NCI-H748 (cell line): ENCODE measurements around the gene LHX5.
A peak's percentile ranks its signal among the peaks of the same experiment; 100 is the strongest.

ENCODE experiments used
- DNase-seq: peaks from one replicate; lab custom pipeline; 2025; ENCODE audit not compliant: unreplicated experiment; lab: John Stamatoyannopoulos, UW

The LHX5 gene

DNA sequence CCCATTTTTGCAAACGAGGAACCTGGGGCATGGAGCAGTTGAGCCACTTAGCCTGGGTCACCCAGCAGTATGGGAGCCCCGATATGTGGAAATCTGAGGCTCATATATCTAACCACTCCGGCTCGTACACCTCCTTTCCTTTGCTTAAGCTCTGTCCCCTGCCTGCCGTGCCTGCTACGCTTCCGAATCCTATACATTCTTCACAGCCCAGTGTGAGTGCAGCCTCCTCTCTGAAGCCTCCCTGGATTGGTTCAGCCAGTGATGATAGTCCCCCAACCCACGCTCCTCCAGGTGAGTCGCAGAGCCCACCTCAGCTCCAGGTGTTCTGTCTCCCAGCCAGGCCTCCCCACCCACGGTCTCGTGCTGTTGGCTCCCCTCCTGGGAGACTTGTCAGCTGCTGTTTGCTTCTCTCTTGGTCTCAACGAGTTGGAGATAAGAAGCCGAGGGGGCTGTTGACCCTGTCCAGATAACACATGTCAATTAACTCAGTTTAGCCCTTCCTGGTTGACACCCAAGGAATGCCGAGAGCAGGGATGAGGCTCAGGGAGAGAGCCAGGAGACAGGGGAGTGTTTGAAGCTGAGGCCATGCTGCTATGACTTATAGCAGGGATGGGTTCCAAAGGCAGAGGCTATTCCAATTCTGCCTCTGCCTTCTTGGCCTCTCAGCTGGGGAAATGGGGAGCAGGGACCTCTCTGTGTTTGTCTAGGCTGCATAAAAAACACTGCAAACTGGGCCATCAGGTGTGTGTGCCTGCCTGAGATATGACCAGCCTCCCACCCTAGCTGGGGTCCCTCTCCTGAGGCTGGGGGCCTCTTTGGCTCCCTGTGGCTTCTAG lies 30.5 kb downstream of the LHX5 start:
- no peak for DNase-seq

DNA sequence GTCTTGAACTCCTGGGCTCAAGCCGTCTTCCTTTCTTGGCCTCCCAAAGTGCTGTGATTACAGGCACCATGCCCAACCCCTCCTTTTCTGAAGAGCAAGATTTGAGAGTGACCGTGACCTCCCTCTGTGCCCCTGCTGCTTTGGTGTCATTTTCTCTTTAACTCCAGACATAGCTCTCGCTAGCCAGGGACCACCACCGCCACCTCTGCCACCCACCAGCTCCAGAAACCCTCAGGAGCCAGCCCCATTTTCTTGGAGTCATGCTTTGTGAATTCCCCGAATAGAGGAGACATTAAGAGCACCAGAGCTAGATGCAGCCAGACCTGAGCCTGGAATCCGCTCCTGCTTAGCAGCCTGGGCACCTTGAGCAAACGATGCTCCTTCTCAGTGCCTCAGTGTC lies 31.3 kb downstream of the LHX5 start:
- DNase-seq = no peak

DNA sequence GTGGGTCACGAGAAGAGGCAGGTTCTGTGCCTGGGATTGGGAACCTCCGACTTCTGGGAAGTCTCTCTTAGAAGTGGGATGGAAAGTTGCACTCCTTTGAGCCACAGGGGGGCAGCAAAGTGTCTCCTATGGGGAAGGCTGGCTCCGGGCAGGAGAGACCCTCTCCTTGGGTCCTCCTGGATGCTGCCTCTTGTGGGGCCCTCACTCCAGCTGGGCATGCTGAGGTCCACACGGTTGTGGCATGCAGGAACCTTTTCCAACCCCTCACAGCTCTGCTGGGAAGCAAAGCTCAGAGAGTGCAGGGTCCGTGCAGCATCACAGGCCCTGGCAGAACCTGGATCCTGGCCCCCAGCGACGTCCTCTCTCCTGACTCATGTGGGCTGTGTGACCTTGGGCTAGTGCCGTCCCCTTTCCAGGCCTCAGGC lies 32.1 kb downstream of the LHX5 start:
- peak; percentile 68 for DNase-seq

GRCh38 chr12:113439301-113439597 lies 32.4 kb downstream of the LHX5 start:
- DNase-seq = no peak

GRCh38 chr12:113438523-113439300 lies 33.0 kb downstream of the LHX5 start:
- DNase-seq = no peak

DNA sequence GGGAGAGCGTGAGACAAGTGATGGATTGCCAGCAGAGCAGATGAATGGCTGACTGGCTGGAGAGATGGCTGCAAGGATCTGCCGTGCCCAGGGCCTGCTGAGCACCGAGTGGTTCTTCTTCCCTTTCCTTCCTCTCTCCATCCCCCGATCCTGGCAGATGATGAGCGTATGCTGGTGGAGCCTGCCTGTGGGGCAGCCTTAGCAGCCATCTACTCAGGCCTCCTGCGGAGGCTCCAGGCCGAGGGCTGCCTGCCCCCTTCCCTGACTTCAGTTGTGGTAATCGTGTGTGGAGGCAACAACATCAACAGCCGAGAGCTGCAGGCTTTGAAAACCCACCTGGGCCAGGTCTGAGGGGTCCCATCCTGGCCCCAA lies 34.0 kb downstream of the LHX5 start:
- no peak for DNase-seq

- no peak for DNase-seq
Measured at GRCh38 chr12:113436993-113437728, 34.5 kb downstream of the LHX5 start.

GRCh38 chr12:113436586-113436985 lies 35.1 kb downstream of the LHX5 start:
- DNase-seq = no peak

GRCh38 chr12:113435367-113435766 lies 36.3 kb downstream of the LHX5 start:
- no peak for DNase-seq

- DNase-seq = no peak
Measured at GRCh38 chr12:113432986-113433385, 38.7 kb downstream of the LHX5 start.

GRCh38 chr12:113428482-113428881 lies 43.2 kb downstream of the LHX5 start:
- no peak for DNase-seq

DNA sequence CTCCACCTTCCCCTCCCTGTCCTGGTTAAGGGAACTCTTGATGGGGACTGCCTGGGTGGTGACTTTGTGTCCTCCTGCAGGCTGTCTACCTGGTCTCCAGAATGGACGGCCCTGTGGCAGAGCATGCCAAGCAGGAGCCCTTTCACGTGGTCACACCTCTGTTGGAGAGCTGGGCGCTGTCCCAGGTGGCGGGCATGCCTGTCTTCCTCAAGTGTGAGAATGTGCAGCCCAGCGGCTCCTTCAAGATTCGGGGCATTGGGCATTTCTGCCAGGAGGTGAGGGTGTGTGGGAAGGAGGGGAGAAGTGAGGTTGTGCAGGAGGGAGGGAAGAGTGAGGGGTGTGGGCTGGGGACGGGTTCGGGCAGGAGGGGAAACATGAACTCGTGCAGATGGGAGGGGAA lies 43.8 kb downstream of the LHX5 start:
- no peak for DNase-seq

- DNase-seq = no peak
Measured at GRCh38 chr12:113425960-113426453, 45.7 kb downstream of the LHX5 start.

DNA sequence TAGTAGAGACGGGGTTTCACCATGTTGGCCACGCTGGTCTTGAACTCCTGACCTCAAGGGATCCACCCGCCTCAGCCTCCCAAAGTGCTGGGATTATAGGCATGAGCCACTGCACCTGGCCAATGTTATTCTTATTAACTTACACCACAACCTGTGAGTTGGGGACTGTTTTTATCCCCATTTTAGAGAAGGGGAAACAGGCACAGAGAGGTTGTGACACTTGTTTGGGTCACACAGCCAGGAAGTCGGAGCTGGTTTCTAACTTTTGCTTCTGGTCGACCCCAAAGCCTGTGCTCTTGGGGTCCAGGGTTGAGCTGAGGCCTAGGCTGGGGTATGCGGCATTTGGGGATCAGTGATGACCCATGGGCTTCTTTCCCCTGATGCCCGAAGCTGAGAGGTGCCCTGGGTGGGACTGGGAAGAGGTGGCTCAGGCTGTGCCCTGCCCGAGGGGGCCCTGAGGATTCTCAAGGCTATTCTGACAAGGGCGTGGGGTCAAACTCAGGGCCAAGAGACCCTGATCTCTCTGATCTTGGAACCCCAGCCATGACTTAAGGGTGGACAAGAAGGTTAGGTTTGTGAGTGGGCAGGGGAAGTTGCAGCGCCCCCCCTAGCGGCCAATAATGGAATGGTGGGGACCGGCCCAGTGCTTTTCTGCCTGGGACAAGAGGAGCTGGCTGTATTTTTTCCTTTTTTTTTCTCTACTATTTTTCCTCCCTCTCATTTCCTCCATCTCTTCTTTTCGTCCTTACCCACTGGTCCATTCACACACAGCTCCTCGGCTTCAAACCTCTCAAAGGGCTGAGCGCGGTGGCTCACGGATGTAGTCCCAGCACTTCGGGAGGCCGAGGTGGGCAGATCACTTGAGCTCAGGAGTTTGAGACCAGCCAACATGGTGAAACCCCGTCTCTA lies 46.5 kb downstream of the LHX5 start:
- DNase-seq = peak; percentile 14

- DNase-seq = no peak
Measured at GRCh38 chr12:113424456-113424855, 47.2 kb downstream of the LHX5 start.

- no peak for DNase-seq
Measured at GRCh38 chr12:113422886-113423669, 48.6 kb downstream of the LHX5 start.

DNA sequence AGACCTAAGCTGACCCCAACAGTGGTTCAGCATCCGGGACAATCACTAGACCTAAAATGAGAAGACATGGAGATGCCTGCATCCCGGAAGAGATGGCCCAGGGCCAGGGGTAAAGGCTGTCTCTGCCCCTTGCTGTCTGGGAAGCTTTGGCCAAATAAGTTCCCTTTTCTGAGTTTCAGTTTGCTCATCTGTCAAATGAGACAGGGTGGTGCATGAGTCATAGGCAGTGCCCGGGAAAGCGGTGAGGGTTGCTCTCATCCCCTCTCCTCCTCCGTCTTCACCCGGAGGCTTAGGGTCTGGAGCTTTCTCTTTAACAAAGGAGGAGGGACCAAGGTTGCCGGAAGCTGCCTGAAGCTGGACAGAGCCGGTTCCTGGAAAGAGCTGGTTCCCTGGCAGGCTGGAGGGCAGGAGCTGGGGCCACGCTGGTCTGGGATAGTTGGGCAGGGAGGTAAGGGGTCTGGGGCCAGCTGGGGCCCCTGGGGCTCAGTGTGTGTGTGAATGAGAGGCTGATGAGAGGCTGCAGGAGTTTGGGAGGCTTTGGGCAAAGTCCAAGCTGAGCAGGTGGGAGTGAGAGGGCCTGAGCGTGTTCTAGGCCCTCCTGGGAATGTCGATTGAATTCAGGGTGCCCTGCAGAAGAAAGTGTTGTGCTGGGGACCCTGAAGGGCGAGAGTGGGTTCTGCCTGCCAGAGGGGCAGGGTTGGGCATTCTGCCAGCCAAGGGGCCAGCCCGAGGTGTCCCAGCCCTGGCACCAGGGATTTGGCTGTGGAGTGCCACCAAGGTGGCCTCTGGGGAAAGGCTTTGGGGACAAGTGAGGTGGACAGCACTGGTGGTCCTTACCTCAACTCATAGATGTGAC lies 49.4 kb downstream of the LHX5 start, which contains the start of gene SDSL:
Gene SDSL, plus strand, starts transcription at position 351 of the 856 bp plus-strand sequence. CDS start 5,603 bp downstream, outside the sequence.
- DNase-seq = no peak

- DNase-seq = no peak
Measured at GRCh38 chr12:113420996-113421595, 50.6 kb downstream of the LHX5 start.
